ENCODE measurements around the gene BCHE.

BCHE gene

GRCh38 chr3:165817160-165817709 is 20.0 kb downstream of the BCHE start:
- TF ChIP-seq REST (IDR thresholded peaks at IDR 0.05; ENCODE audit: insufficient read depth in 1 of 2, low read depth in 2 of 2, low read length in 2 of 2) (no peak), FOXP2 (optimal IDR thresholded peaks at IDR 0.05; ENCODE audit: borderline replicate concordance, extremely low read depth, extremely low read length, insufficient read depth) (no peak), SIN3A (IDR thresholded peaks at IDR 0.05; ENCODE audit: borderline replicate concordance, insufficient read depth, low read length) (no peak), TAF1 (IDR thresholded peaks at IDR 0.05; ENCODE audit: borderline replicate concordance, insufficient read depth, low read length) (no peak), POLR2AphosphoS5 (IDR thresholded peaks at IDR 0.05; ENCODE audit: low read depth, low read length) (no peak)

GRCh38 chr3:165816209-165816608 is 21.0 kb downstream of the BCHE start:
- TF ChIP-seq FOXP2 (optimal IDR thresholded peaks at IDR 0.05; ENCODE audit: borderline replicate concordance, extremely low read depth, extremely low read length, insufficient read depth) (no peak), SIN3A (IDR thresholded peaks at IDR 0.05; ENCODE audit: borderline replicate concordance, insufficient read depth, low read length) (no peak), TAF1 (IDR thresholded peaks at IDR 0.05; ENCODE audit: borderline replicate concordance, insufficient read depth, low read length) (no peak), REST (IDR thresholded peaks at IDR 0.05; ENCODE audit: insufficient read depth in 1 of 2, low read depth in 2 of 2, low read length in 2 of 2) (no peak), POLR2AphosphoS5 (IDR thresholded peaks at IDR 0.05; ENCODE audit: low read depth, low read length) (no peak)

- no peak for TF ChIP-seq REST (IDR thresholded peaks at IDR 0.05; ENCODE audit: insufficient read depth in 1 of 2, low read depth in 2 of 2, low read length in 2 of 2)
- TF ChIP-seq FOXP2 (optimal IDR thresholded peaks at IDR 0.05; ENCODE audit: borderline replicate concordance, extremely low read depth, extremely low read length, insufficient read depth): no peak
- no peak for TF ChIP-seq SIN3A (IDR thresholded peaks at IDR 0.05; ENCODE audit: borderline replicate concordance, insufficient read depth, low read length)
- TF ChIP-seq POLR2AphosphoS5 (IDR thresholded peaks at IDR 0.05; ENCODE audit: low read depth, low read length): no peak
- TF ChIP-seq TAF1 (IDR thresholded peaks at IDR 0.05; ENCODE audit: borderline replicate concordance, insufficient read depth, low read length): no peak
These were observed 21.5 kb downstream of the BCHE start for GRCh38 chr3:165815682-165816081.

- TF ChIP-seq REST (IDR thresholded peaks at IDR 0.05; ENCODE audit: insufficient read depth in 1 of 2, low read depth in 2 of 2, low read length in 2 of 2): no peak
- TF ChIP-seq SIN3A (IDR thresholded peaks at IDR 0.05; ENCODE audit: borderline replicate concordance, insufficient read depth, low read length): no peak
- no peak for TF ChIP-seq TAF1 (IDR thresholded peaks at IDR 0.05; ENCODE audit: borderline replicate concordance, insufficient read depth, low read length)
- no peak for TF ChIP-seq FOXP2 (optimal IDR thresholded peaks at IDR 0.05; ENCODE audit: borderline replicate concordance, extremely low read depth, extremely low read length, insufficient read depth)
These were observed 22.8 kb downstream of the BCHE start for GRCh38 chr3:165814380-165814779.
